ENCODE measurements around the gene PACS2. TPM values are rescaled to one million over a fixed set of nuclear protein-coding genes. Genes with fewer than 3 reads are reported as not detected.

Gene PACS2
- total RNA-seq, 1 donor from 2014 or later, result 64.0 TPM

DNA sequence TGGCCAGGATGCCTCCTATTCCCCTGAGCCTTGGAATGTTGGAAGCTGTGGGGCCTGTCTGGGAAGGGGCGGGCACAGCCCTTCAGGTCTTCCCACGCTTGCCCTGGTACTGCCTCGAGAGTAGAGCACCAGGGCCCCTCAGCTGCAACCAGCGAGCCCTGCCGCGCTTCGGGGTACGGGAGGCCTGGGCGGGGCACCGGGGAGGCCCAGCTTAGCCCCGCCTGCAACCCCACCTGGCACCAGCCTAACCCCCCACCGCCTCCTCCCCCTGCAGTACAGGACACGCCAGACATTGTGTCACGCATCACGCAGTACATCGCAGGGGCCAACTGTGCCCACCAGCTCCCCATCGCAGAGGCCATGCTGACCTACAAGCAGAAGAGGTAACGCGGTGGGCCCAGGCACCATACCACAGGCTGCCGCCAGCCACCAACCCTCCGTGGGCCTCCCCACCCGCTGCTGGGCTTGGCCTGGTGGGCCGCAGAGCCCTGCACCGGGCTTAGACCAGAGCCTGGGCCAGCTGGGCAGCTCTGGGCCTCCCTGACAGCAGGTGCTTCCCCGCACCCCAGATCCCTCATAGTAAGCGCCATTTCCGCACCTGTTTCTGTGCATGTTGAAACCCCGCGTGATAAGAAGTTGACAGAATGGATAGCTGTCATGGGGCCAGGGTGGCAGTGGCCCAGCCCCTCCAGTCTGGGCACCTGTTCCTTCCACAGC is 70.2 kb downstream of the PACS2 start:
- intact Hi-C loops (cut with micrococcal nuclease), result no loop called here
- DNase-seq, result peak; percentile 13
- H3K9me3 ChIP-seq (replicated peaks), result no peaks in the 10 kb centered on the region
- no peaks in the 10 kb centered on the region for H3K4me1 ChIP-seq
- H3K27me3 ChIP-seq (ENCODE audit: low read depth), result no peaks in the 10 kb centered on the region
- TF ChIP-seq, protein P1, sequence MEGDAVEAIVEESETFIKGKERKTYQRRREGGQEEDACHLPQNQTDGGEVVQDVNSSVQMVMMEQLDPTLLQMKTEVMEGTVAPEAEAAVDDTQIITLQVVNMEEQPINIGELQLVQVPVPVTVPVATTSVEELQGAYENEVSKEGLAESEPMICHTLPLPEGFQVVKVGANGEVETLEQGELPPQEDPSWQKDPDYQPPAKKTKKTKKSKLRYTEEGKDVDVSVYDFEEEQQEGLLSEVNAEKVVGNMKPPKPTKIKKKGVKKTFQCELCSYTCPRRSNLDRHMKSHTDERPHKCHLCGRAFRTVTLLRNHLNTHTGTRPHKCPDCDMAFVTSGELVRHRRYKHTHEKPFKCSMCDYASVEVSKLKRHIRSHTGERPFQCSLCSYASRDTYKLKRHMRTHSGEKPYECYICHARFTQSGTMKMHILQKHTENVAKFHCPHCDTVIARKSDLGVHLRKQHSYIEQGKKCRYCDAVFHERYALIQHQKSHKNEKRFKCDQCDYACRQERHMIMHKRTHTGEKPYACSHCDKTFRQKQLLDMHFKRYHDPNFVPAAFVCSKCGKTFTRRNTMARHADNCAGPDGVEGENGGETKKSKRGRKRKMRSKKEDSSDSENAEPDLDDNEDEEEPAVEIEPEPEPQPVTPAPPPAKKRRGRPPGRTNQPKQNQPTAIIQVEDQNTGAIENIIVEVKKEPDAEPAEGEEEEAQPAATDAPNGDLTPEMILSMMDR (IDR thresholded peaks at IDR 0.05; ENCODE audit: borderline replicate concordance), result no peak
- no peak overlapping the region for H3K4me3 ChIP-seq
- H3K36me3 ChIP-seq, result peaks cover 68% of the 10 kb centered on the region
- H3K27ac ChIP-seq (replicated peaks), result no peak overlapping the region

- Histone ChIP-seq H3K4me3 (no peak overlapping the region), H3K4me1 (no peaks in the 10 kb centered on the region), H3K27me3 (ENCODE audit: low read depth) (no peaks in the 10 kb centered on the region), H3K9me3 (replicated peaks) (no peaks in the 10 kb centered on the region), H3K36me3 (peaks cover 63% of the 10 kb centered on the region), H3K27ac (replicated peaks) (no peak overlapping the region)
- intact Hi-C loops (cut with micrococcal nuclease), result no loop called here
- DNase-seq, result peak; percentile 13
- TF ChIP-seq, protein P1 (IDR thresholded peaks at IDR 0.05; ENCODE audit: borderline replicate concordance), result no peak
Observed at GRCh38 chr14:105385322-105385637, 70.7 kb downstream of the PACS2 start.

- H3K9me3 ChIP-seq (replicated peaks), result no peaks in the 10 kb centered on the region
- H3K27me3 ChIP-seq (ENCODE audit: low read depth), result no peaks in the 10 kb centered on the region
- intact Hi-C loops (cut with micrococcal nuclease), result no loop called here
- peaks cover 63% of the 10 kb centered on the region for H3K36me3 ChIP-seq
- DNase-seq, result peak; percentile 21
- no peak overlapping the region for H3K4me3 ChIP-seq
- H3K4me1 ChIP-seq, result no peaks in the 10 kb centered on the region
- TF ChIP-seq, protein P1 (IDR thresholded peaks at IDR 0.05; ENCODE audit: borderline replicate concordance), result no peak
- no peak overlapping the region for H3K27ac ChIP-seq (replicated peaks)
Observed at GRCh38 chr14:105385698-105386365, 71.3 kb downstream of the PACS2 start.

- Histone ChIP-seq H3K27me3 (ENCODE audit: low read depth) (no peaks in the 10 kb centered on the region), H3K9me3 (replicated peaks) (no peaks in the 10 kb centered on the region), H3K27ac (replicated peaks) (no peak overlapping the region), H3K4me1 (no peaks in the 10 kb centered on the region), H3K4me3 (no peak overlapping the region), H3K36me3 (peaks cover 60% of the 10 kb centered on the region)
- intact Hi-C loops (cut with micrococcal nuclease), result no loop called here
- DNase-seq, result no peak
- TF ChIP-seq, protein P1 (IDR thresholded peaks at IDR 0.05; ENCODE audit: borderline replicate concordance), result no peak
Observed at GRCh38 chr14:105386581-105387529, 72.3 kb downstream of the PACS2 start.

GRCh38 chr14:105387530-105387922 is 73.0 kb downstream of the PACS2 start:
- intact Hi-C loops (cut with micrococcal nuclease), result no loop called here

More at GRCh38 chr14:105387530-105387922, 73.0 kb downstream of the PACS2 start:
- H3K36me3 ChIP-seq, result peaks cover 53% of the 10 kb centered on the region
- no peaks in the 10 kb centered on the region for H3K4me1 ChIP-seq
- TF ChIP-seq, protein P1 (IDR thresholded peaks at IDR 0.05; ENCODE audit: borderline replicate concordance), result no peak
- H3K4me3 ChIP-seq, result no peak overlapping the region
- no peak for DNase-seq
- no peaks in the 10 kb centered on the region for H3K9me3 ChIP-seq (replicated peaks)
- H3K27me3 ChIP-seq (ENCODE audit: low read depth), result no peaks in the 10 kb centered on the region
- H3K27ac ChIP-seq (replicated peaks), result no peak overlapping the region
